NCI-H226 (cell line): ENCODE measurements around the gene MRC1.

Experiments
- DNase-seq: peaks from one replicate; pipeline ENCODE4 v3.0.0-alpha.2; 2015

MRC1 gene

GRCh38 chr10:17848646-17849045 is 39.5 kb downstream of the MRC1 start:
- no peak for DNase-seq

- no peak for DNase-seq
These were observed 41.4 kb downstream of the MRC1 start for GRCh38 chr10:17850501-17850900.

- DNase-seq: no peak
These were observed 42.5 kb downstream of the MRC1 start for GRCh38 chr10:17851611-17852010.

GRCh38 chr10:17854044-17854652 is 45.0 kb downstream of the MRC1 start:
- DNase-seq: no peak

DNA sequence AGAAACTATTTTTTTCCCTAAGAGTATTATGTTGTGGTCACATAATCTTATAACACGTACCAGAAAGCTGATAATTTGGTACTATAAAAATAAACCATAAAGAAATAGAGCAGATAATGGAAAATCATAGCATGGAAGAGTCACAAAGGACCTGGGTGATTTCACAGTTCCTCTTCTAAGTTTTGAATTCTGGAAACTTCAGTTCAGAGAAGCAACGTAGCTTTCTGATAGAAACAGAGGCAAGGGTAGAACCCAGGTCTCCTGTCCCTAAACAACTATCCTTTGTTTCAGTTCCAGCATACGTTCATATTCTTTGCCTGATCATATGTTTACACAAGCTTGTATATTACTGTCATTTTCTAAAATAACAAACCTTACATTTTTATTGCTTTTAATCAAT is 47.9 kb downstream of the MRC1 start:
- no peak for DNase-seq

- DNase-seq: no peak
These were observed 50.5 kb downstream of the MRC1 start for GRCh38 chr10:17859492-17860156.

GRCh38 chr10:17861760-17862159 is 52.6 kb downstream of the MRC1 start:
- DNase-seq: no peak

DNA sequence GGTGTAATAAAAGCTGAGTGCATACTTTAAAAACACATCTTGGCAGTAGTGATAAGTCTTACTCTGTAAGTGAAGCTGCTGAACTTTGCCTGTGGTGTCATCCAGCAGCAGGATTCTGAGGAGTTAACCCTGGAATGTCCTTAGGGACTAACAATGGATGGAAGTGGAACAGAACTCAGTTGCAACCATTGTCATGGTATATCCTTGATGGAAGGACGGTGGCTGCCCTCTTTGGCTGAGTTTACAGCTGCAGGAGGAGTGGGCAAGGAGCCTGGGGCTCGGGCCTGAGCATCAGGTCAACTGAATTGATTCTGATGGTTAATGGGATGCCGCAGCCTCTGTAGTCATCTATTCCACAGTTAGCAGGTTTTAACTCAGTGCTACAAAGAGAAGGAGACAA is 56.2 kb downstream of the MRC1 start:
- DNase-seq: no peak

- DNase-seq: no peak
These were observed 57.2 kb downstream of the MRC1 start for GRCh38 chr10:17866346-17866745.

DNA sequence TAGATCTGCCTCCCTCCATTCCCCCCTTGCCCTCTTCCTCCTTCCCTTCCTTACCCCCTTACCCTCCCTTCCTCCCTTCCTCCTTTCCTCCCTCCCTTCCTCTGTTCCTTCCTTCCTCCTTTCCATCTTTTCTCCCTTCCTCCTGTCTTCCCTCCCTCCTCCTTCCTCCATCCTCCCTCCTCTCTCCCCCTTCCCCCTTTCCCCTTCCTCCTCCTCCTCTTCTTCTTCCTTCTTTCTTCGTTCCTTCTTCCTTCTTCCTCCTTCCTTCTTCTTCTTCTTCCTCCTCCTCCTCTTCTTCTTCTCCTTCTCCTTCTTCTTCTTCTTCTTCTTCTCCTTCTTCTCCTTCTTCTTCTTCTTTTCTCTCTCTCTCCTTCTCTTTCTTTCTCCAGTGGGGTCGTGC is 57.9 kb downstream of the MRC1 start:
- DNase-seq: no peak

- DNase-seq: no peak
These were observed 61.9 kb downstream of the MRC1 start for GRCh38 chr10:17871036-17871435.

DNA sequence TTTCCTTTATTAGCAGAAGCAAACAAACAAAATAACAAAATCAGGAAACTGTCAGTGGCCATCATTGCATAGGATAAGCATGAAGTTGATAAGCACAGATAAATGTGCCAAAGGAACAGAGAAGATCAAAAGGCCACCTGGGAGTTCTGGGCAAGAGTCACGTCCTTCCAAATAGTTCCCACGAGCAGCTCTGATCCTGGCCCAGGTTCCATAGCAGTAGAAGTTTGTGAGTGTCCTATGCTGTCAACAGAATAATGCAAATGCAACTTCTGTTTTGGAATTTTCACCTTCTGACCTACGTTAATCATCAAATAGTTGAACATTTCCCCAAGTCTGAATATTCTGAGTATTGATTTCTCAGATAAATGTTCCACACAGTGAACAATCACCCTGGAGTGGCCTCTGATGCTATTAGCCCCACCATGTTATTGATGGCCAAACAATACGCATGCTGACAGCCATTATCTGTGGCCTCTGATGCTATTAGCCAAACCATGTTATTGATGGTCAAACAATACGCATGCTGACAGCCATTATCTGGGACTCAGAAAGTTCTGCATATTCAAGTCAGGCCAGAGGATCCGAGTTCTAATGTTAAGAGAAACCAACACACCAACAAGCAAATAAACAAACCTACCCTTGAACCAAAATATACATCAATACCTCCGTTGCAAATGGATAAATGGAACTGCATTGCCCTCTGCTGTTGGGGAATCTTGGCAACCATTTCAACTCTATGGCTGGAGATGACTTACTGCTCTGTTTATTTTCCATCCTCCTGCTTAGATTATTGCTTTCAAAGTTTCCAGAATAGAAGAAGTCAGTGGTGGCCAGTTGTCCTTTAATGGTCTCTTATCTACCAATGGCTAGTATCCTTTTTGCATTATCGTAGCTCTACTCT is 63.3 kb downstream of the MRC1 start:
- DNase-seq: no peak

DNA sequence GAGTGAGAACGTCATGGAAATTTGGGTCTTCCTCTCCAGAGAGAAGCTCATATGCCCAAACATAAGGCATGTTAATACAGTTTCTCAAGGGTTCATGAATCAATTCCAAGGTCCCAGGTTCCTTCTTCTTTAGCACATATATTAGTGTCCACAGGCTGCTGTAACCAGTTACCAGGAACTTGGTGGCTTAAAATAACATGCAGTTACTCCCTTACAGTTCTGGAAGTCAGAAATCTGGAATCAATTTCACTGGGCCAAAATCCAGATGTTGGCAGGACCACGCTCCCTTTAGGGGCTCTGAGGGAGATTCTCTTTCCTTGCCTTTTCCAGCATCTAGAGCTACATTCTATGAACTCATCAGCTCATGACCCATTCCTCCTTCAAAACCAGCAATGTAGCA is 64.8 kb downstream of the MRC1 start:
- DNase-seq: no peak

DNA sequence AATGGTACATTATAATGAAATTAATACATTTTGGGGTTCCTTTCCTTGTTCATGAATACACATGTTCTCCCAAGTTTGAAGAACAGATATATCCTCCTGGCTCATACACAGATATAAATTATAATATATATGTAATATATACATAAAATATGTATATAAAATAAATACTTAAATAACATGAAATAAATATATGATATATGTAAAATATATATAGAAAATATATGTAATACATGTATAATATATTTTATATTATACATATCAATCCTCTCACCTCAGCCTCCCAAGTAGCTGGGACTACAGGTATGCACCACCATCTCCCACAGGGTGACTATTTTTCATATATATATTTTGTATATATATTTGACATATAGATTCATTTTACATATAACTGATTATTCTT is 68.0 kb downstream of the MRC1 start:
- DNase-seq: no peak

GRCh38 chr10:17878896-17879295 is 69.7 kb downstream of the MRC1 start:
- DNase-seq: no peak

GRCh38 chr10:17880601-17881000 is 71.5 kb downstream of the MRC1 start:
- DNase-seq: no peak

DNA sequence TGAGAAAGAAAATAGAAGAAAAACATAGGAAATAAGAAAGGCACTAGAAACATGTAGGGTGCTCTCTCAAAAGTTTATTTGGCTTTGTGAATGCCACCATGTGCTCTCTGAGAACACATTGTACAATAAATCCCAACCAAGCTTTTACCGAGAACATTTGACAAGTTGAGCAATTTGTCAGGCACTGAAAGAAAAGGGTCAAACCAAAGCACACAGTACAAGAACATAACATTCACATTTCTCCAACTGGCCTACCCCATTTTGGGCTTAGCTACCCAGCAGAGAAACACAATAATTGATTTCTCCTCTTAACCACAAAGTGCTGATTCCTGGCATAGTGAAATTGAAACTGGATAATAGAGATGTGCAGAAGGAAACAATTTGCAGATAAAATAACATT is 73.4 kb downstream of the MRC1 start:
- no peak for DNase-seq

DNA sequence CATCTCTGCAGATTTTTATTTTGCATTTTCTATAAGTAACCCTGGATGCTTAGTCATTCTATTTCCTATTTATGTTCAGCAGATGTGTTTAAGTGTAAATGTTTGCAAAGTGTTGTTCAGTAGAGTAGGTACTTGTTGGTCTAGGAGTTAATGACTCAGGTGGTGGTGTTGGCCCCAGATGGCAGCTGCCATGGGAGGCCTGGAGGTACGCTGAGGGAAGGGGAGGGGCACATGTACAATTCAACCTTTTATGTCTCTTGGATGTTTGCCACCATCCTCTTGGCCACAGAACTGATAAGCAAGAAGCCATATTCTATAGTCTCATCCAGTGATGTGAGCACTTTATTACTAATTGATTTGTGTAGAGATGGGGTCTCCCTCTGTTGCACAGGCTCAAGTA is 74.5 kb downstream of the MRC1 start:
- DNase-seq: no peak

DNA sequence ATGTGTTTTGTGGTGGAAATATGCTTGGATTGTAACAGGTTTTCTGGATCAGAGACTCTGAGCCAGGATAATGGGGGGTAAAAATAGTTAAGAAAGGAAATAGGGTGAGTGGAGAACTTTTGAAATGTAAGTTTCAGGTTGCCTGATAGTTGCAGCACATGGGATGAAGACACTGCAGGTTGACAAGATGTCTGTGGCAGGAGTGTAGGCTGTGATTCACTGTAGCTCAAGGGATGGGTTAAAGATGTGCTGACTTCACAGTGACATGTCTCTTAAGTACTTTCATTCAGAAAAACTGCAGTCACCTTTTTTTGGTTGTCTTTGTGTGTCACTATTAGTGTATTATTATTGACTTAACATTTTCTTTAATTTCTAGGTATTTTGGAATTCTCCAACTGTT is 79.0 kb downstream of the MRC1 start:
- DNase-seq: no peak

GRCh38 chr10:17891435-17891834 is 82.3 kb downstream of the MRC1 start:
- DNase-seq: no peak

DNA sequence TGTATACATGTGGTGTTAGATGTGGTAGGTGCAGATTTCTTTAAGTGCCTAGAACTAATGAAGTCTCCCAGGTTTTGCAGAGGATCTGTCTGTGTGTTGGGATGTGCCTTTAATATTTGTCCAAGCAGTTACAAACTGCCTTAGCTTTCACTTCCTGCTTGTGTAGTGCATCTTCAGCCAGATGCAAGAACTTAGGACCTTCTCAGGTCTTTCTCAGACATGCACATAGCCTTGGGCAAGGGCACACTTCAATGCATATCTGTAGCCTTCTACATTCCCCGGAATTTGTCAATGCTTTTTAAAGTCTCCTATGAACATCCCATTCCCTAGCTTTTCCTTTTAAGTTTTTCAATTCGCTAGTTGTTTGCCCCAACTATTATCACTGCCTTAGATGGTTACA is 95.4 kb downstream of the MRC1 start:
- no peak for DNase-seq

- peak; percentile 15 for DNase-seq
These were observed 96.3 kb downstream of the MRC1 start for GRCh38 chr10:17905491-17905890.

DNA sequence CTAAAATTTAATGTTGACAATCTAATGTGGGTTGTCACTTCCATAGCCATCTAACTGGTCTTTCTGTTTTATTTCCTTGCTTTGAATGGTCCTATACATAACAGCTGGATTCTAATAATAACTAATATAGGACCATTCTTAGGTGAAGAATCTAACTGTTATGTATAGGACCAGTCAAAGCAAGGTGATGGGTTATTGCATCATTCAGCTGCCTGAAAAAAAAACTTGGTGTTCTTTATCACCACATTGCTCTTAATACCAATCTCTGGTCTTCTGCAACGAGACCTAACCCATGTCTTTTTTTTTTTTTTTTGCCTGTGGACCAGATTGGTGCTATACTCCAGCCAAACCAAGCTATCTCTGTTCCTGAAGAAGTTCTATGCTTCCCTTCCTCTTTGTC is 96.9 kb downstream of the MRC1 start:
- DNase-seq: no peak

- no peak for DNase-seq
These were observed 98.5 kb downstream of the MRC1 start for GRCh38 chr10:17907641-17908040.
